ENCODE results near the gene CTRB1. TPM values are rescaled to one million over a fixed set of nuclear protein-coding genes. Genes with fewer than 3 reads are reported as not detected.

CTRB1 gene
- total RNA-seq, result not detected in 3 replicates

GRCh38 chr16:75218256-75219076 is at the start of gene CTRB1:
TSS of gene CTRB1 (plus strand) at chr16:75218988. CDS start at chr16:75219008, 20 bp downstream.
- TF ChIP-seq CTCF (IDR thresholded peaks at IDR 0.05; ENCODE audit: unreplicated experiment), result no peak
- H3K27ac Mint-ChIP-seq, result no peak within 1 kb of the TSS
- no peak within 1 kb of the TSS for H3K4me3 Mint-ChIP-seq
- H3K4me1 Mint-ChIP-seq, result peaks cover 4% of the 10 kb centered on the region
- no peaks in the 10 kb centered on the region for H3K36me3 Mint-ChIP-seq
- H3K27me3 Mint-ChIP-seq (ENCODE audit: low read depth), result no peaks in the 10 kb centered on the region
- no peak for DNase-seq (ENCODE audit: low spot score in 2 of 2, unreplicated experiment in 2 of 2)
- H3K9me3 Mint-ChIP-seq, result no peaks in the 10 kb centered on the region

- peaks cover 81% of the 10 kb centered on the region for H3K9me3 Mint-ChIP-seq
- H3K27ac Mint-ChIP-seq, result no peak overlapping the region
- no peak for TF ChIP-seq CTCF (IDR thresholded peaks at IDR 0.05; ENCODE audit: unreplicated experiment)
- peaks cover 87% of the 10 kb centered on the region for H3K36me3 Mint-ChIP-seq
- H3K27me3 Mint-ChIP-seq (ENCODE audit: low read depth), result no peaks in the 10 kb centered on the region
- H3K4me1 Mint-ChIP-seq, result no peaks in the 10 kb centered on the region
- H3K4me3 Mint-ChIP-seq, result no peak overlapping the region
- no peak for DNase-seq (ENCODE audit: low spot score in 2 of 2, unreplicated experiment in 2 of 2)
Measured at GRCh38 chr16:75169899-75170405, 48.8 kb upstream of the CTRB1 start.

DNA sequence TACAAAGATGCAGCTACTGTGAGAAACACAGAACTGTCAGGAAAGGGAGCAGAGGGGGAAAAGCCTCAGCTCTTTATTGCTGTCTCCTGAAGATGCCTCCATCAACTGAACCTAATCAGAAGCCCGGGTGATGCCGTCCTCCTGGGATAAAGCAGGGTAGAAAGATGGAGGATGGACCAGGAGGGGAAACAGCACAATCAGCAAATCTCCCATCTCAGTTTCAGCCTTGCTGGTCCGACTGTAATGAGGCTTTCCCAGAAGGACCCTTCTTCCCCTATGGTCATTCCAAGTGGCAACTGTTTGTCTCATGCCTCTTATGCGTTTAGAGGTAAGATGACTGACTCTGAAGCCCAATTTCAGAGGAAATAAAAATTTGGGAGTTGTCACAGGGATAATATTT is 46.2 kb upstream of the CTRB1 start:
- H3K4me1 Mint-ChIP-seq, result no peaks in the 10 kb centered on the region
- no peak overlapping the region for H3K4me3 Mint-ChIP-seq
- H3K27me3 Mint-ChIP-seq (ENCODE audit: low read depth), result no peaks in the 10 kb centered on the region
- DNase-seq (ENCODE audit: low spot score in 2 of 2, unreplicated experiment in 2 of 2), result no peak
- H3K9me3 Mint-ChIP-seq, result peaks cover 76% of the 10 kb centered on the region
- H3K27ac Mint-ChIP-seq, result no peak overlapping the region
- TF ChIP-seq CTCF (IDR thresholded peaks at IDR 0.05; ENCODE audit: unreplicated experiment), result no peak
- H3K36me3 Mint-ChIP-seq, result peaks cover 75% of the 10 kb centered on the region

GRCh38 chr16:75175074-75175473 is 43.7 kb upstream of the CTRB1 start:
- H3K4me3 Mint-ChIP-seq, result no peak overlapping the region
- TF ChIP-seq CTCF (IDR thresholded peaks at IDR 0.05; ENCODE audit: unreplicated experiment), result no peak
- no peak for DNase-seq (ENCODE audit: low spot score in 2 of 2, unreplicated experiment in 2 of 2)
- no peak overlapping the region for H3K27ac Mint-ChIP-seq
- H3K27me3 Mint-ChIP-seq (ENCODE audit: low read depth), result no peaks in the 10 kb centered on the region
- H3K9me3 Mint-ChIP-seq, result peaks cover 68% of the 10 kb centered on the region
- H3K36me3 Mint-ChIP-seq, result peaks cover 50% of the 10 kb centered on the region
- H3K4me1 Mint-ChIP-seq, result no peaks in the 10 kb centered on the region

GRCh38 chr16:75176926-75177325 is 41.9 kb upstream of the CTRB1 start:
- DNase-seq (ENCODE audit: low spot score in 2 of 2, unreplicated experiment in 2 of 2), result no peak
- TF ChIP-seq CTCF (IDR thresholded peaks at IDR 0.05; ENCODE audit: unreplicated experiment), result no peak
- Mint-ChIP-seq H3K4me3 (no peak overlapping the region), H3K27me3 (ENCODE audit: low read depth) (no peaks in the 10 kb centered on the region), H3K9me3 (peaks cover 64% of the 10 kb centered on the region), H3K4me1 (no peaks in the 10 kb centered on the region), H3K36me3 (peaks cover 34% of the 10 kb centered on the region), H3K27ac (no peak overlapping the region)
